GM13976 (cell line): ENCODE results near the gene STXBP5.

Experiments
- DNase-seq: peaks from one replicate; pipeline ENCODE4 v3.0.0; 2012; ENCODE audit warnings: low spot score
- CTCF ChIP-seq: IDR thresholded peaks from 2 replicates; pipeline ENCODE4 v1.5.1; 2012; ENCODE audit warnings: borderline replicate concordance, mild to moderate bottlenecking; ENCODE audit not compliant: insufficient read depth; ENCODE audit errors: extremely low read depth, missing control alignments, control extremely low read depth
- in situ Hi-C: fragments of 300-500 bp; cut with MboI; formaldehyde crosslinking; loops from one replicate; pipeline ENCODE4 v1.12.0; 2022; ENCODE audit warnings: low sequenced_read_pairs, mixed read lengths, inconsistent platforms; ENCODE audit not compliant: unreplicated experiment

Gene STXBP5

GRCh38 chr6:147417954-147418353 is 213.7 kb downstream of the STXBP5 start:
- no peak for TF ChIP-seq CTCF

GRCh38 chr6:147418523-147418922 is 214.3 kb downstream of the STXBP5 start:
- in situ Hi-C loops: no loop called here
- TF ChIP-seq CTCF: no peak
- no peak for DNase-seq

More at GRCh38 chr6:147417954-147418353, 213.7 kb downstream of the STXBP5 start:
- in situ Hi-C loops: no loop called here
- no peak for DNase-seq

GRCh38 chr6:147421903-147422302 is 217.7 kb downstream of the STXBP5 start:
- TF ChIP-seq CTCF: no peak
- in situ Hi-C loops: no loop called here

GRCh38 chr6:147423111-147423510 is 218.9 kb downstream of the STXBP5 start:
- TF ChIP-seq CTCF: no peak
- no peak for DNase-seq
- in situ Hi-C loops: no loop called here

More at GRCh38 chr6:147421903-147422302, 217.7 kb downstream of the STXBP5 start:
- DNase-seq: no peak

- DNase-seq: no peak
- in situ Hi-C loops: no loop called here
- no peak for TF ChIP-seq CTCF
Measured at GRCh38 chr6:147429794-147430193, 225.6 kb downstream of the STXBP5 start.

- no peak for DNase-seq
- in situ Hi-C loops: no loop called here
- TF ChIP-seq CTCF: no peak
Measured at GRCh38 chr6:147430811-147431210, 226.6 kb downstream of the STXBP5 start.

- in situ Hi-C loops: no loop called here
- TF ChIP-seq CTCF: no peak
Measured at GRCh38 chr6:147434076-147434475, 229.9 kb downstream of the STXBP5 start.

More at GRCh38 chr6:147434076-147434475, 229.9 kb downstream of the STXBP5 start:
- DNase-seq: no peak
